CD4-positive, CD25-positive, alpha-beta regulatory T cell (primary cell): ENCODE measurements around the gene CYP2W1. TPM values are rescaled to one million over a fixed set of nuclear protein-coding genes. Genes with fewer than 3 reads are reported as not detected.
"Not testable (repeated sequence)": the region's sequence is repeated elsewhere in the genome, so short reads cannot be mapped to it uniquely, and the experiment has no call there.

Experiments
- ATAC-seq, 2 donors: fragments of 150-1000 bp; cut with Tn5 transposase; one replicate each; pipeline ENCODE4 v1.10.0; 2021; ENCODE audit warnings: low read depth in 2 of 2, moderate number of reproducible peaks in 2 of 2, moderate library complexity in 1 of 2
- DNase-seq, 3 donors: peaks; one replicate each; pipeline versions ENCODE4 v3.0.0 to v3.0.0-alpha.2; 2012 to 2022; ENCODE audit warnings: mixed read lengths in 1 of 3
- H3K27ac ChIP-seq: one replicate; pipeline ENCODE4 v1.7.0; 2013; ENCODE audit warnings: mild to moderate bottlenecking, low read length; ENCODE audit not compliant: insufficient read depth, poor library complexity, severe bottlenecking
- H3K27me3 ChIP-seq: one replicate; pipeline ENCODE4 v1.7.0; 2013; ENCODE audit warnings: low read length; ENCODE audit not compliant: control insufficient read depth, insufficient read depth
- H3K36me3 ChIP-seq: one replicate; pipeline ENCODE4 v1.7.0; 2013; ENCODE audit warnings: mild to moderate bottlenecking, low read length, moderate library complexity; ENCODE audit not compliant: control insufficient read depth, insufficient read depth
- H3K4me1 ChIP-seq: 2 replicates; pipeline ENCODE4 v1.7.0; 2013; ENCODE audit warnings: mild to moderate bottlenecking, low read length; ENCODE audit not compliant: insufficient read depth, control insufficient read depth, poor library complexity, severe bottlenecking
- H3K4me3 ChIP-seq: one replicate; pipeline ENCODE4 v1.7.0; 2013; ENCODE audit warnings: low read depth, mild to moderate bottlenecking, low read length, moderate library complexity
- H3K9me3 ChIP-seq, 2 experiments: 1 replicate in 1 of 2; 2 replicates in 1 of 2; pipeline ENCODE4 v1.7.0; 2013; ENCODE audit warnings: low read length in 2 of 2, mild to moderate bottlenecking in 1 of 2, moderate library complexity in 1 of 2; ENCODE audit not compliant: control insufficient read depth in 2 of 2
- H3K27ac Mint-ChIP-seq, 3 donors: one replicate each; pipeline ENCODE4 v1.8.0; 2020 to 2022; ENCODE audit warnings: mild to moderate bottlenecking in 3 of 3, mixed read lengths in 3 of 3, moderate library complexity in 2 of 3
- H3K27me3 Mint-ChIP-seq: one replicate; pipeline ENCODE4 v1.8.0; 2022; ENCODE audit warnings: mild to moderate bottlenecking, mixed read lengths
- H3K36me3 Mint-ChIP-seq: one replicate; pipeline ENCODE4 v1.8.0; 2020; ENCODE audit warnings: mixed read lengths
- H3K4me1 Mint-ChIP-seq, 4 donors: one replicate each; pipeline ENCODE4 v1.8.0; 2020 to 2022; ENCODE audit warnings: mixed read lengths in 4 of 4, mild to moderate bottlenecking in 1 of 4
- H3K4me3 Mint-ChIP-seq, 4 donors: one replicate each; pipeline ENCODE4 v1.8.0; 2020 to 2022; ENCODE audit warnings: mild to moderate bottlenecking in 4 of 4, mixed read lengths in 4 of 4, moderate library complexity in 3 of 4
- H3K9me3 Mint-ChIP-seq, 7 donors: one replicate each; pipeline ENCODE4 v1.8.0; 2020 to 2022; ENCODE audit warnings: mixed read lengths in 7 of 7, mild to moderate bottlenecking in 3 of 7, moderate library complexity in 2 of 7
- polyA plus RNA-seq, 4 donors: library from polyadenylated mRNA; unstranded; fragments of 300-500 nt; fragmentation: Illumina TruSeq; gene quantifications; one replicate each; pipeline ENCODE4 v1.2.3, GENCODE V29; 2021
- total RNA-seq: library from RNA; stranded (reverse); gene quantifications from one replicate; pipeline ENCODE4 v1.2.3, GENCODE V29; 2022

CYP2W1 gene
- total and polyA plus RNA-seq, 5 donors from 2014 or later = not detected

- H3K4me1 Mint-ChIP-seq = peaks cover 4 to 9% (median 6%) of the 10 kb centered on the region in 4 donors
- H3K36me3 Mint-ChIP-seq = no peaks in the 10 kb centered on the region
- H3K4me1 ChIP-seq = peaks cover 8% of the 10 kb centered on the region
- peaks cover 0 to 6% (median 1%) of the 10 kb centered on the region in 7 donors for H3K9me3 Mint-ChIP-seq
- peaks cover 2% of the 10 kb centered on the region for H3K27me3 ChIP-seq
- no peak overlapping the region for H3K4me3 Mint-ChIP-seq
- peaks cover 11% of the 10 kb centered on the region for H3K27me3 Mint-ChIP-seq
- no peak overlapping the region for H3K4me3 ChIP-seq
- ATAC-seq (no peak), DNase-seq (no peak)
- H3K27ac Mint-ChIP-seq = no peak overlapping the region
- H3K36me3 ChIP-seq = no peaks in the 10 kb centered on the region
- peaks cover 0 to 2% of the 10 kb centered on the region in 2 experiments for H3K9me3 ChIP-seq
- H3K27ac ChIP-seq = no peak overlapping the region
Observed at GRCh38 chr7:938546-939185, 44.3 kb upstream of the CYP2W1 start.

GRCh38 chr7:939843-940242, 43.1 kb upstream of the CYP2W1 start:
- H3K4me3 Mint-ChIP-seq = no peak overlapping the region

GRCh38 chr7:940599-941408, 42.2 kb upstream of the CYP2W1 start:
- peak overlapping the region in 1 of 3 donors; percentile 89 for H3K27ac Mint-ChIP-seq
- peaks cover 4 to 9% (median 6%) of the 10 kb centered on the region in 4 donors for H3K4me1 Mint-ChIP-seq

More at GRCh38 chr7:939843-940242, 43.1 kb upstream of the CYP2W1 start:
- Histone ChIP-seq H3K4me3 (no peak overlapping the region), H3K27me3 (peaks cover 2% of the 10 kb centered on the region), H3K36me3 (no peaks in the 10 kb centered on the region), H3K27ac (no peak overlapping the region), H3K4me1 (peaks cover 8% of the 10 kb centered on the region), H3K9me3 (peaks cover 0 to 2% of the 10 kb centered on the region in 2 experiments)
- ATAC-seq (no peak), DNase-seq (no peak)
- Mint-ChIP-seq H3K4me1 (peaks cover 4 to 9% (median 6%) of the 10 kb centered on the region in 4 donors), H3K27ac (no peak overlapping the region), H3K27me3 (peaks cover 11% of the 10 kb centered on the region), H3K9me3 (peaks cover 0 to 6% (median 3%) of the 10 kb centered on the region in 7 donors), H3K36me3 (no peaks in the 10 kb centered on the region)

GRCh38 chr7:943793-944192, 39.2 kb upstream of the CYP2W1 start:
- H3K27ac Mint-ChIP-seq, H3K4me3 ChIP-seq, H3K9me3 ChIP-seq, DNase-seq, H3K4me3 Mint-ChIP-seq, H3K36me3 ChIP-seq, H3K4me1 Mint-ChIP-seq, H3K27ac ChIP-seq, H3K27me3 ChIP-seq, ATAC-seq, H3K9me3 Mint-ChIP-seq, H3K4me1 ChIP-seq, H3K36me3 Mint-ChIP-seq: not testable (repeated sequence)
- H3K27me3 Mint-ChIP-seq = peaks cover 15% of the 10 kb centered on the region

More at GRCh38 chr7:940599-941408, 42.2 kb upstream of the CYP2W1 start:
- DNase-seq (no peak), ATAC-seq (no peak)
- H3K4me3 ChIP-seq = no peak overlapping the region
- H3K4me1 ChIP-seq = peaks cover 8% of the 10 kb centered on the region
- peaks cover 0 to 2% of the 10 kb centered on the region in 2 experiments for H3K9me3 ChIP-seq
- Mint-ChIP-seq H3K36me3 (no peaks in the 10 kb centered on the region), H3K27me3 (peaks cover 11% of the 10 kb centered on the region), H3K4me3 (no peak overlapping the region), H3K9me3 (peaks cover 0 to 6% (median 3%) of the 10 kb centered on the region in 7 donors)
- peaks cover 2% of the 10 kb centered on the region for H3K27me3 ChIP-seq
- H3K36me3 ChIP-seq = no peaks in the 10 kb centered on the region
- H3K27ac ChIP-seq = no peak overlapping the region

GRCh38 chr7:944744-945143, 38.2 kb upstream of the CYP2W1 start:
- ATAC-seq (no peak), DNase-seq (no peak)
- Histone ChIP-seq H3K4me1 (no peaks in the 10 kb centered on the region), H3K4me3 (no peak overlapping the region), H3K36me3 (no peaks in the 10 kb centered on the region), H3K27me3 (peaks cover 2% of the 10 kb centered on the region), H3K27ac (no peak overlapping the region), H3K9me3 (peaks cover 0 to 2% of the 10 kb centered on the region in 2 experiments)
- Mint-ChIP-seq H3K9me3 (peaks cover 0 to 6% (median 3%) of the 10 kb centered on the region in 7 donors), H3K4me3 (no peak overlapping the region), H3K4me1 (peaks cover 0 to 9% (median 4%) of the 10 kb centered on the region in 4 donors), H3K27me3 (peaks cover 15% of the 10 kb centered on the region), H3K36me3 (no peaks in the 10 kb centered on the region), H3K27ac (no peak overlapping the region)

GRCh38 chr7:945147-945555, 37.8 kb upstream of the CYP2W1 start:
- H3K27ac Mint-ChIP-seq = no peak overlapping the region
- Histone ChIP-seq H3K27me3 (peaks cover 2% of the 10 kb centered on the region), H3K27ac (no peak overlapping the region), H3K4me1 (no peaks in the 10 kb centered on the region), H3K4me3 (no peak overlapping the region), H3K36me3 (no peaks in the 10 kb centered on the region), H3K9me3 (peaks cover 0 to 2% of the 10 kb centered on the region in 2 experiments)
- DNase-seq (no peak), ATAC-seq (no peak)
- no peak overlapping the region for H3K4me3 Mint-ChIP-seq
- no peaks in the 10 kb centered on the region for H3K36me3 Mint-ChIP-seq
- peaks cover 0 to 9% (median 4%) of the 10 kb centered on the region in 4 donors for H3K4me1 Mint-ChIP-seq
- H3K9me3 Mint-ChIP-seq = peaks cover 0 to 4% (median 1%) of the 10 kb centered on the region in 7 donors
- peaks cover 15% of the 10 kb centered on the region for H3K27me3 Mint-ChIP-seq

GRCh38 chr7:945556-946255, 37.3 kb upstream of the CYP2W1 start:
- Mint-ChIP-seq H3K36me3 (no peaks in the 10 kb centered on the region), H3K27ac (no peak overlapping the region), H3K4me1 (peaks cover 0 to 9% (median 3%) of the 10 kb centered on the region in 4 donors), H3K4me3 (no peak overlapping the region), H3K9me3 (peaks cover 0 to 3% (median under 1%) of the 10 kb centered on the region in 7 donors), H3K27me3 (peaks cover 19% of the 10 kb centered on the region)
- Histone ChIP-seq H3K9me3 (no peaks in the 10 kb centered on the region), H3K4me3 (no peak overlapping the region), H3K36me3 (no peaks in the 10 kb centered on the region), H3K4me1 (no peaks in the 10 kb centered on the region), H3K27ac (no peak overlapping the region), H3K27me3 (peaks cover 2% of the 10 kb centered on the region)
- ATAC-seq (no peak), DNase-seq (no peak)
